ENCODE results near the gene SLC4A1. TPM values are rescaled to one million over a fixed set of nuclear protein-coding genes. Genes with fewer than 3 reads are reported as not detected.

SLC4A1 gene
- total RNA-seq, 2 donors from 2014 or later = not detected

GRCh38 chr17:44268709-44269534 is 987 bp upstream of the SLC4A1 start:
- DNase-seq (ENCODE audit: low spot score in 2 of 2) (no peak), ATAC-seq (no peak)
- Mint-ChIP-seq H3K27ac (peak overlapping the region in 1 of 2 donors; percentile 1), H3K9me3 (no peaks in the 10 kb centered on the region), H3K36me3 (no peaks in the 10 kb centered on the region)

- H3K9me3 Mint-ChIP-seq = no peaks in the 10 kb centered on the region
- ATAC-seq = no peak
- no peak for DNase-seq (ENCODE audit: low spot score in 2 of 2)
- H3K36me3 Mint-ChIP-seq = no peaks in the 10 kb centered on the region
- H3K27ac Mint-ChIP-seq = no peak overlapping the region
Measured at GRCh38 chr17:44267165-44267455, 825 bp downstream of the SLC4A1 start.

- Mint-ChIP-seq H3K27ac (peak overlapping the region in 1 of 2 donors; percentile 72), H3K36me3 (no peaks in the 10 kb centered on the region), H3K9me3 (no peaks in the 10 kb centered on the region)
- DNase-seq (ENCODE audit: low spot score in 2 of 2) (no peak), ATAC-seq (no peak)
Measured at GRCh38 chr17:44266402-44267164, 1.4 kb downstream of the SLC4A1 start.

- Mint-ChIP-seq H3K27ac (peak overlapping the region in 1 of 2 donors; percentile 6), H3K36me3 (no peaks in the 10 kb centered on the region), H3K9me3 (no peaks in the 10 kb centered on the region)
- ATAC-seq = no peak
- no peak for DNase-seq (ENCODE audit: low spot score in 2 of 2)
Measured at GRCh38 chr17:44263345-44263902, 4.5 kb downstream of the SLC4A1 start.

GRCh38 chr17:44262654-44263225 is 5.2 kb downstream of the SLC4A1 start:
- ATAC-seq = no peak
- H3K36me3 Mint-ChIP-seq = no peaks in the 10 kb centered on the region
- H3K27ac Mint-ChIP-seq = peak overlapping the region in 1 of 2 donors; percentile 6
- DNase-seq (ENCODE audit: low spot score in 2 of 2) = no peak
- H3K9me3 Mint-ChIP-seq = no peaks in the 10 kb centered on the region

GRCh38 chr17:44260296-44260695 is 7.6 kb downstream of the SLC4A1 start:
- no peak overlapping the region for H3K27ac Mint-ChIP-seq
- no peaks in the 10 kb centered on the region for H3K9me3 Mint-ChIP-seq
- ATAC-seq = no peak
- no peak for DNase-seq (ENCODE audit: low spot score in 2 of 2)
- H3K36me3 Mint-ChIP-seq = no peaks in the 10 kb centered on the region

GRCh38 chr17:44258811-44259351 is 9.1 kb downstream of the SLC4A1 start:
- no peak for DNase-seq (ENCODE audit: low spot score in 2 of 2)
- H3K36me3 Mint-ChIP-seq = no peaks in the 10 kb centered on the region
- H3K9me3 Mint-ChIP-seq = no peaks in the 10 kb centered on the region
- H3K27ac Mint-ChIP-seq = peak overlapping the region in 1 of 2 donors; percentile 8
- ATAC-seq = no peak

GRCh38 chr17:44257815-44258760 is 9.8 kb downstream of the SLC4A1 start:
- ATAC-seq (no peak), DNase-seq (ENCODE audit: low spot score in 2 of 2) (no peak)
- Mint-ChIP-seq H3K27ac (peak overlapping the region in 1 of 2 donors; percentile 64), H3K9me3 (no peaks in the 10 kb centered on the region), H3K36me3 (no peaks in the 10 kb centered on the region)

GRCh38 chr17:44256671-44257070 is 11.3 kb downstream of the SLC4A1 start:
- no peak overlapping the region for H3K27ac Mint-ChIP-seq
- no peaks in the 10 kb centered on the region for H3K9me3 Mint-ChIP-seq

GRCh38 chr17:44255915-44256314 is 12.0 kb downstream of the SLC4A1 start:
- ATAC-seq (no peak), DNase-seq (ENCODE audit: low spot score in 2 of 2) (no peak)
- no peaks in the 10 kb centered on the region for H3K36me3 Mint-ChIP-seq
- H3K27ac Mint-ChIP-seq = no peak overlapping the region
- no peaks in the 10 kb centered on the region for H3K9me3 Mint-ChIP-seq

More at GRCh38 chr17:44256671-44257070, 11.3 kb downstream of the SLC4A1 start:
- DNase-seq (ENCODE audit: low spot score in 2 of 2) (no peak), ATAC-seq (no peak)
- no peaks in the 10 kb centered on the region for H3K36me3 Mint-ChIP-seq

GRCh38 chr17:44254361-44255095 is 13.4 kb downstream of the SLC4A1 start:
- ATAC-seq (no peak), DNase-seq (ENCODE audit: low spot score in 2 of 2) (no peak)
- no peak overlapping the region for H3K27ac Mint-ChIP-seq
- no peaks in the 10 kb centered on the region for H3K36me3 Mint-ChIP-seq
- H3K9me3 Mint-ChIP-seq = no peaks in the 10 kb centered on the region

GRCh38 chr17:44253006-44253405 is 14.9 kb downstream of the SLC4A1 start:
- Mint-ChIP-seq H3K36me3 (no peaks in the 10 kb centered on the region), H3K9me3 (no peaks in the 10 kb centered on the region), H3K27ac (no peak overlapping the region)
- ATAC-seq = no peak
- DNase-seq (ENCODE audit: low spot score in 2 of 2) = no peak

- H3K36me3 Mint-ChIP-seq = no peaks in the 10 kb centered on the region
- ATAC-seq = no peak
- H3K27ac Mint-ChIP-seq = no peak overlapping the region
- no peaks in the 10 kb centered on the region for H3K9me3 Mint-ChIP-seq
- no peak for DNase-seq (ENCODE audit: low spot score in 2 of 2)
Measured at GRCh38 chr17:44251062-44251461, 16.9 kb downstream of the SLC4A1 start.

GRCh38 chr17:44249501-44250246 is 18.3 kb downstream of the SLC4A1 start:
- peak overlapping the region in 1 of 2 donors; percentile 46 for H3K27ac Mint-ChIP-seq
- ATAC-seq = no peak
- H3K9me3 Mint-ChIP-seq = no peaks in the 10 kb centered on the region

More at GRCh38 chr17:44249501-44250246, 18.3 kb downstream of the SLC4A1 start:
- H3K36me3 Mint-ChIP-seq = no peaks in the 10 kb centered on the region
- DNase-seq (ENCODE audit: low spot score in 2 of 2) = no peak

Measured in activated naive CD4-positive, alpha-beta T cell treated with anti-CD3 and anti-CD28 coated beads, Interleukin-2, amount 50 U/mL, for 72 hours (primary cell).